Fibroblast of skin of back (primary cell): ENCODE measurements around the gene ERCC3.
A peak's percentile ranks its signal among the peaks of the same experiment; 100 is the strongest.
"Not testable (repeated sequence)": the region's sequence is repeated elsewhere in the genome, so short reads cannot be mapped to it uniquely, and the experiment has no call there.

Experiments
- DNase-seq: peaks from one replicate; pipeline ENCODE4 v3.0.0-alpha.2; 2013

The ERCC3 gene

DNA sequence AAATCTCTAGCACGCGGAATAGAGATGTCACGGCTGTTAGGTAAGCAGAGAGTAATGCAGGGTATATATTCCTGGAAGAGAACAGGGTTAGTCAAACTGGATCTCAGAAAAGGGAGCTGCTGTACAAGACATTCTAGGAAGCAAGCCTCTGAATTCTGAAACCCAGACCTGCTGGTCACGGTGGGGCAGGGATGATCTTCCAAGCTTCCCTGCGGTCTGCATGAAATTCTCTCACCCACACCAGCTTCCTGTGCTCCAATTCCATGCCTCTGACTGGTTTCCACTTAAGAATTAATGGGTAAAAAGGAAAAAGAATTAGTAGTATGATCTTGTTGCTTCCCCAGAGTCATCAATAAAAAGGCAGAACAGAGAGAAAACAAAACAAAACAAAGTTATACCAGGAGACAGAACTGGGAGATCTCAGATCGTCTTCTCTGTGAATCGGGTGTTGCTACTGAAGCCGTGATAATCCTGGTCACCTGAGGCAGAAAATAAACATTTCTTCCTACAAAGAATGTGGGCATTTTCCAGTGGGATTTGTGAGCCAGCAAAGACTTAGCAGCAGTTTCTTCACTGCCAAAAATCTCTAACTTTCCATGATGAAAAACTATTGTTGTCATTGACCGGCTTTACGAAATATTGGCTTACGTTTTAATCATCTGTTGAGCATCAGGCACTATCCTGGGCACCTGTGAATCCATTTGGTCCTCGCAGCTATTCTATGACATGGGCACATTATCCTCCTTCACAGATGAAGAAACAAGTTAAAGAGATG lies 68.6 kb downstream of the ERCC3 start:
- DNase-seq: peak; percentile 86

DNA sequence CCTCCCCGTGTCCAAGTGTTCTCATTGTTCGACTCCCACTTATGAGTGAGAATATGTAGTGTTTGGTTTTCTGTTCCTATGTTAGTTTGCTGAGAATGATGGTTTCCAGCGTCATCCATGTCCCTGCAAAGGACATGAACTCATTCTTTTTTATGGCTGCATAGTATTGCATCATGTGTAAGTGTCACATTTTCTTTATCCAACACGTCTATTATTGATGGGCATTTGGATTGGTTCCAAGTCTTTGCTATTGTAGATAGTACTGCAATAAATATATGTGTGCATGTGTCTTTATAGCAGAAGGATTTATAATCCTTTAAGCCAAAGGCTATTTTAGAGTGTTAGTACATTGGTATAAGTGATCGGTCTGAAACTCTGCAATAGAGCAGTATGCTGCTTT lies 69.8 kb downstream of the ERCC3 start:
- not testable (repeated sequence) for DNase-seq

DNA sequence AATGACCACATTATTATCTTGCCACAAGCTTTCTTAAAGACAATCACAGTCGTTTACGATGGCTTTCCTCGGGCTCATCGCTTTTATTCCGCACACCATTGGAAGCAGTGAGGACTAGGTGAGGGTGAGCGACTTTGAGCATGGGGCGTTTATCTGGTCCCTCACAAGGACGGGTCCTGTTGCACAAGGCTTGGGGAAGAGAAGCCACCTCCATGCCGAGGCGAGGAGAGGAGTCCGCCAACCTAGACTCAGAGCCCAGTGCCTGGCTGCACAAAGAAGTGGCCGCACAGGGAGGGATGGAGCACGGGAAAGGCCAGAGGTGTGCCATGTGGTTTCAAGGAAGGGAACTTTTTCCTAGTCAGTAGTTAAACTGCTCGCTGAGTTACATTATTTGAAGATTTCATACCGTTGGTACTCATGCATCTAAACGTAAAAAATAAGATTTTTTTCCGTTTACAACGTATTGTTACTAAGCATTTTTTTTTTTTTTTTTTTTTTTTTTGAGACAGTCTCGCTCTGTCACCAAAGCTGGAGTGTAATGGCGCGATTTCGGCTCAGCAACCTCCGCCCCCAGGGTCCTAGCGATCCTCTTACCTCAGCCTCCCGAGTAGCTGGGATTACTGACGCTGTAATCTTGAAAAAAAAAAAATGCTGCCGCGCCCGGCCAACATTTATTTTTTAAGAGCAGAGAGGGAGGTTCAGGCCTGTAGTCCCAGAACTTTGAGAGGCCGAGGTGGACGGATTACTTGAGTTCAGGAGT lies 73.0 kb downstream of the ERCC3 start:
- DNase-seq: peak; percentile 22

DNA sequence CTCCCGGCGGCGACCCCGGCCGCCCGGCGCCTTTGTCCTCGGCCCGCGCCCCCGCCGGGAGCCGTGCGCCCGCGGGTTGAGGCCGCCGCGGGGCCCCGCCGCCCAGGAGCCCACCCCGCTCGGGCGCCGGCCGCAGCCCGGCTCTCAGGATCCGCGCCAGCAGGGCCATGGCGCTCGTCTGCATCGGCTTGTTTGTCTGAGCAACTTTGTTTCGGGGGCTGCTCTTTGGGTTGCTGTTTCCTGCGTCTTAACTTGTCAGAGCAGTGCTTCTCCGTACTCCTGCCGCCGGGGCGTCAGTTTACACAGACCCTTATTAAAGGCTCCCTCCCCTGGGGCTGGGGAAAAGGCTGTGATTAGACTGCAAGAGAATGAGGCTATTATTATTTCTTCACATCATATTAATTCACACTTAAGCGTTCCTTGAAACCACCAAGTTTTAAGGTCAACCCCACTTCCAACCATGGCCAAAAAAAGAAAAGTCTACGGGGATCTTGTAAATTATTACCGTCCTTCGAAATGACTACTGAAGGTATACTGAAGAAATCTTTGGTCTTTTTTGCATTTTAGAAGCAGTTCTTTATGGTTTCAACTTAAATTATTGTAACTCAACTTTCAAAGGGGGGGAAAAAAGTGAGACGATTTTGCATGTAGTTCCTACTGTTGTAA lies 73.7 kb downstream of the ERCC3 start, which contains the start of gene CYP27C1:
CYP27C1 (minus strand) TSS at position 198 of the 666 bp plus-strand sequence; CDS start at position 169, 29 bp downstream.
- peak; percentile 46 for DNase-seq

DNA sequence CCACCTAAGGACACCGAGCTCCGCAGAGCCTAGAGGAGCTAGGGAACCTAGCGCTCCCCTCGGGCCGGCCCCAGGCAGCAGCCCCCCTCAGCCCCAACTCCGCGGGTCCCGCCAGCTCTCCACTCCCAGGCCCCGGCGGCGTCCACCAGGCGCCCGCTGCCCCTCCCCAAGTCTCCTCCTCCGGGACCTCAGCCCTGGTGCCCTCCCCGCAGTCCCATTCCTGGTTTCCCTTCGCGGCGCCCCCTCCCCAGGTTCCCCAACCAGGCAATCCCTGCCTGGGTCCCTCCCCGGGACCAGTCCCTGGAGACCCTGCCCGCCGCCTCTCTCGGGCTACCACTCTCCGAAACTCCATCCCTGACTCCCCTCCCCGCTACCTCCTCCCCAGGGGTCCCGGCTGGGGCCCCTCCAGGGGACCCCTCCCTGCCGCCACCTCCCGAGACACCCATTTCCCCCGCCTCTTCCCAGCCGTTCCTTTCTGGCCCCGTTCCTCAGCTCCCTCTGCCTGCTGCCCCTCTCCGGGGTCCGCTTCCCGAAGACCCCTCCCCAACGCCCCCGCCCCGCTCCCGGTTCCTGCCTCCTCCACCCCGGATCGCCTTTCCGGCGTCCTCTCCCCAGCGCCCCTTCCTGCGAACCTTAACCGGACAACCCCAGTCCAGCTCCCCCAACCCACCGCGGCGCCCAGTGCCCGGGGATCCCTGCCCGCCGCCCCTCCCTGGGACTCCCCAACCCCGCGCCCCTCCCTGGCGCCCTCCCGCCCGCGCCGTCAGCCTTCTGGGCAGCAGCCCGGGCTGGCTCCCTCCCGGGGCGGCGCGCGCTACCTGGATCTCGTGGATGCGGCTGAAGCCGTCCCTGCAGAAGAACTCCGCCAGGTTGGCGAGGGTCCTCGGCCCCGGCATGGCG lies 74.5 kb downstream of the ERCC3 start:
- peak; percentile 30 for DNase-seq

DNA sequence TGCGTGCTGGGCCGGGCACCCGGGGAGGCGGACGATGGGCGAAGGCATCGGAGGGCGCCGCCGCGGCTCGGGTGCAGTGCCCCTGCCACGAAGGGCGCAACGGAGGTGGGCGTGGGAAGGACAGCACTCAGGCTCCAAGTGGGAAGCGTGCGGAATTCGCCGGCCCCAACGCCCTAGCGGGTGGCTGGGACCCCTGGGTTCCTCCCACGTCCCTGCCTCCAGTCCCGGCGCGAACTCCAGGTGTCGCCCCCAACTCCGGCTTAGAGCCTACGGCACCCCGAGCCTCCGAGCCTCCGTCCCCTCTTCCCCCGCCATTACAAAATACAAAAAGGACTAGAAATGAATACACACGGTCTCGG lies 75.2 kb downstream of the ERCC3 start:
- DNase-seq: no peak

DNA sequence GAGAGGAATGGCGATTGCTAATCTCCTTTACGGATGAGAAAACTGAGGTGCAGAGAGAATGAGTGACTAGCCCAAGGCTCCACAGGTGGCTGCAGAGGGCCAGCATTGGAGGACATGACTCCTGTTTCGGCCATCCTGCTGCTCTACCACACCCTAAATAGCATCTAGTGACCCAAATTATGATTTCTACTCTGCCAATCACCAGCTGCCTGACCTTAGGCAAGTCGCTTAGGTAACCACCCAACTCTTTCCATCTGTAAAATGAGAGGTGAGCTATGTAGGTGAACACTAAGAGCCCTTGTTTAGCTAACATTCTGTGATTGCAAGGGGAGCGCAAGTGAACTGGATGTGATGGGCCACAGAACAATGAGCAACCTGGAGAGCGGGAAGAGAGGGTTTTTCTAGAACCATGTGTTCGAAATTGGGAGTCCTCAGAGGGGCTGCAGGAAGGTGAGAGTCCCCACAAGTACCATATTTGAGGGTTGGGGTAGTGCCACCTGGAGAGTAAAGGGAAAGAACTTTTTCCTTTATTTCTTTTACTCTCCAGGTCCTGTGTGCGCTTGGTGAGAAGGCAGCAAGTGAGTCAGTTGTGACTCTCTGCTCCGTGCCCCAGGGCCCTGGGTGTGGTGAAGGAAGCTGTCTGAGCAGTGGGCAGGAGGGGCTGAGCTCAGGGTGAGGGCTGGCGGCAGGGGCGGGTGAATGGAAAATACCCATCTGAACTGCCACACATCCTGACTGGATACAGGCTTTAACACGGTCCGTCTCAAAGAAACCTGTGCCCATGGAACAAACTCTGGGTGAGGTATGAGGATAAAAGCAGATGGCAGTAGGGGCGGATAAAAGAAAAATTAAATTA lies 76.2 kb downstream of the ERCC3 start:
- peak; percentile 89 for DNase-seq

DNA sequence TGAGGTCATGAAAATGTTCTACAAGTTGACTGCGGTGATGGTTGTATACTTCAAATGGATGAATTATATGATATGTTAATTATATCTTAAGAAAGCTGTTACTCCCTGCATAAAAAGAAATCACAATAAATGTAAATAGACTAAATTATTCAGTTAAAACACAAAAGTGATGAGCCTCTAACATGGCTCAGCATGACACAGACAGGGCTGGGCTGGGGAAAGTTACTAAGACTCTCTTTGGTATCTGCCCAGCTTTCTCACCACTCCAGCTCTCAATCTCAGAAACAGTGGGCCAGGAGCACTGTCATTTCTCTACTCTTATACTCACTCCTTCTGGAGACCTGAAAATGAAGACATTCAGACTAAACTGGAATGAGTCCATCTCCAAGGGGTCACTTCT lies 77.4 kb downstream of the ERCC3 start:
- DNase-seq: no peak

DNA sequence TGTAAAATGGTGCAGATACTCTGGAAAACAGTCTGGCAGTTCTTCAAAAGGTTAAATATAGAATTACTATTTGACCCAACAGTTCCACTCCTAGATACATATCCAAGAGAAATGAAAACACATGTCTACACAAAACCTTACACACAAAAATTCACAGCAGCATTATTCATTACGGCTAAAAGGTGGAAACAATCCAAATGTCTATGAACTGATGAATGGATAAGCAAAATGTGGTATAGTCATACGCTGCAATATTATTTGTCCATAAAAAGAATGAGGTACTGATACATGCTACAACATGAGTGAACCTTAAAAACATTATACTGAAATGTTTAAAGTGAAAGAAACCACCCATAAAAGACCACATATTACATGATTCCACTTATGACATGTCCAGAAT lies 77.8 kb downstream of the ERCC3 start:
- peak; percentile 44 for DNase-seq

DNA sequence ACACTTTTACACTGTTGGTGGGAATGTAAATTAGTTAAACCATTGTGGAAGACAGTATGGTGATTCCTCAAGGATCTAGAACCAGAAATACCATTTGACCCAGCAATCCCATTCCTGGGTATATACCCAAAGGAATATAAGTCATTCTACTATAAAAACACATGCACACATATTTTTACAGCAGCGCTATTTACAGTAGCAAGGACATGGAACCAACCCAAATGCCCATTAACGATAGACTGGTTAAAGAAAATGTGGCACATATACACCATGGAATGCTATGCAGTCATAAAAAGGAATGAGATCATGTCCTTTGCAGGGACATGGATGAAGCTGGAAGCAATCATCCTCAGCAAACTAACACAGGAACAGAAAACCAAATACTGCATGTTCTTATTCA lies 79.7 kb downstream of the ERCC3 start:
- peak; percentile 90 for DNase-seq

DNA sequence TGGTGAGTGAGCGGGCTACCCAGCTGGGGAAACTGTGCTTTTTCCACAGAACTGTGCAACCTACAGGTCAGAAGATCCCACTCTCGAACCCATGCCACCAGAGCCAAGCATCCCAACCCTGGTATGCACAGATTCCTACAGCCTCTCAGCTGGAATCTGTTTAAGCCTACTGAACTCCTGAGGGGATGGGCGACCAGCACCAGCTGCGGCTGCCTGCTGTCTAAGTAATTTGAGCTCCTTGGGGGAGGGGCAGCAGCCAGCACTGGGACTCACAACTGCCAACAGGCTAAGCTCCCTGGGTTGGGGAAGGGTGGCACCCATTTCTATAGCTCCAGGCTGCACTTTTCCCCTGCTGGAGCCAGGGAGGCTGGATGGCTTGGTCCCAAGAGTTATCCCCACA lies 85.6 kb downstream of the ERCC3 start:
- peak; percentile 78 for DNase-seq
